ENCODE results near the gene SETD1B.
A peak's percentile ranks its signal among the peaks of the same experiment; 100 is the strongest.

The SETD1B gene

DNA sequence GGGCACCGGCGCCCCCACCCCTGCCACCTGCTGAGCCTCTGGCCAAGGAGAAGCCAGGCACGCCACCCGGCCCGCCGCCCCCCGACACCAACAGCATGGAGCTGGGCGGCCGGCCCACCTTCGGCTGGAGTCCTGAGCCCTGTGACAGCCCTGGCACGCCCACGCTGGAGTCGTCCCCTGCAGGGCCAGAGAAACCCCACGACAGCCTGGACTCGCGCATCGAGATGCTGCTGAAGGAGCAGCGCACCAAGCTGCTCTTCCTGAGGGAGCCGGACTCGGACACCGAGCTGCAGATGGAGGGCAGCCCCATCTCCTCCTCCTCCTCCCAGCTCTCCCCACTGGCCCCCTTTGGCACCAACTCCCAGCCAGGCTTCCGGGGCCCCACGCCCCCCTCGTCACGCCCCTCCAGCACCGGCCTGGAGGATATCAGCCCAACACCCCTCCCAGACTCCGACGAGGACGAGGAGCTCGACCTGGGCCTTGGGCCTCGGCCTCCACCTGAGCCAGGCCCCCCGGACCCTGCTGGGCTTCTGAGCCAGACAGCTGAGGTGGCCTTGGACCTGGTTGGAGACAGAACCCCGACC lies 6.5 kb downstream of the SETD1B start:
- no peak for DNase-seq

- no peak for DNase-seq
Observed at GRCh38 chr12:121810833-121811433, 7.1 kb downstream of the SETD1B start.

GRCh38 chr12:121811434-121812319 lies 7.9 kb downstream of the SETD1B start:
- peak; percentile 59 to 72 for DNase-seq

- peak in 1 of 2 donors; percentile 20 for DNase-seq
Observed at GRCh38 chr12:121812320-121812871, 8.6 kb downstream of the SETD1B start.

GRCh38 chr12:121812921-121813896 lies 9.4 kb downstream of the SETD1B start:
- no peak for DNase-seq

GRCh38 chr12:121813951-121814350 lies 10.1 kb downstream of the SETD1B start:
- DNase-seq: no peak

GRCh38 chr12:121814429-121815119 lies 10.8 kb downstream of the SETD1B start:
- no peak for DNase-seq

GRCh38 chr12:121815263-121815662 lies 11.5 kb downstream of the SETD1B start:
- no peak for DNase-seq

- DNase-seq: no peak
Observed at GRCh38 chr12:121816925-121817647, 13.3 kb downstream of the SETD1B start.

GRCh38 chr12:121817648-121818043 lies 13.8 kb downstream of the SETD1B start:
- DNase-seq: no peak

DNA sequence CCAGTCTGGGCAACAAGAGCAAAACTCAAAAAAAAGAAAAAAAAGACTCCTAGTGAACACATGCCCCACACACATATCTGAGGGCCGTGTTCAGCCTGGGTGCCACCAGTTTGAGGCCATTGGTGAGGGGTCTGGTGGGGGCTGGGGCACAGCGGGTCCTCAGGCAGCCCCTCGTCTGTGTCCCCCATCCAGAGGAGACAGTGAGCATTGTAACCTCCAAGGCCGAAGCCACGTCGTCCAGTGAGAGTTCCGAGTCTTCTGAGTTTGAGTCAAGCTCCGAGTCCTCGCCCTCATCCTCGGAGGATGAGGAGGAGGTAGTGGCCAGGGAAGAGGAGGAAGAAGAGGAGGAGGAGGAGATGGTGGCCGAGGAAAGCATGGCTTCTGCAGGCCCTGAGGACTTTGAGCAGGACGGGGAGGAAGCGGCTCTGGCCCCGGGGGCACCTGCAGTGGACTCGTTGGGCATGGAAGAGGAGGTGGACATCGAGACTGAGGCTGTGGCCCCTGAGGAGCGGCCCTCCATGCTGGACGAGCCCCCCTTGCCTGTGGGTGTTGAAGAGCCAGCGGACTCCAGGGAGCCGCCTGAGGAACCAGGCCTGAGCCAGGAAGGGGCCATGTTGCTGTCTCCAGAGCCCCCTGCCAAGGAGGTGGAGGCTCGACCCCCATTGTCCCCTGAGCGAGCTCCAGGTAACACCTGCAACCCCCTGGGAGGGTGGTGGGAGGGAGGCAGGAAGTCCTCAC lies 15.6 kb downstream of the SETD1B start:
- DNase-seq: no peak

DNA sequence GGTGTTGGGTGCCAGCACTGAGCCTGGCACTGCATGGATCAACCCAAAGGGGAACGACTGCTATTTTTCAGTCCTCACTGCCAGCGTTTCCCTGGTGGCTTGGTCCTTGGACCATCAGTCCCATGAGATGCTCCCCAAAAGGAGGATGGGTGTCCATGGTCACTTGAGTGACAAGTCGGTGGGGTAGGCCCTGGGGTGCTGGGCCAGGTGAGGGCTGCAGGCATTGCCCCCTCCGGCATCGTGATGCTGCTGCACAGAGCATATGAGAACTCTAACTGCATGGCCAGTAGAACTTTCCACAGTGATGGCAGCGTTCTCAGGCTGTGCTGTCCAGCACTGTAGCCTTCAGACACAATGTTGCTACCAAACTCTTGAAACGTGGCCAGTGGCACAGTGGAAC lies 16.2 kb downstream of the SETD1B start:
- DNase-seq: no peak

- no peak for DNase-seq
Observed at GRCh38 chr12:121822393-121823100, 18.7 kb downstream of the SETD1B start.

DNA sequence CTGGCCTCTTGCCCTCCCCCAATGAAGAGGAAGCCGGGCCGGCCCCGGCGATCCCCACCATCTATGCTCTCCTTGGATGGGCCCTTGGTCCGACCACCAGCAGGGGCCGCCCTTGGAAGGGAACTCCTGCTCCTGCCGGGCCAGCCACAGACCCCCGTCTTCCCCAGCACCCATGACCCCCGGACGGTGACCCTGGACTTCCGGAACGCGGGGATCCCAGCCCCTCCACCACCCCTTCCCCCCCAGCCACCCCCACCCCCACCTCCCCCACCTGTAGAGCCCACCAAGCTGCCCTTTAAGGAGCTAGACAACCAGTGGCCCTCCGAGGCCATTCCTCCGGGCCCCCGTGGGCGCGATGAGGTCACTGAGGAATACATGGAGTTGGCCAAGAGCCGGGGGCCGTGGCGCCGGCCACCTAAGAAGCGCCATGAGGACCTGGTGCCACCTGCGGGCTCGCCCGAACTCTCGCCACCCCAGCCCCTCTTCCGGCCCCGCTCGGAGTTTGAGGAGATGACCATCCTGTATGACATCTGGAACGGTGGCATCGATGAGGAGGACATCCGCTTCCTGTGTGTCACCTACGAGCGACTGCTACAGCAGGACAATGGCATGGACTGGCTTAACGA lies 19.4 kb downstream of the SETD1B start:
- DNase-seq: no peak

DNA sequence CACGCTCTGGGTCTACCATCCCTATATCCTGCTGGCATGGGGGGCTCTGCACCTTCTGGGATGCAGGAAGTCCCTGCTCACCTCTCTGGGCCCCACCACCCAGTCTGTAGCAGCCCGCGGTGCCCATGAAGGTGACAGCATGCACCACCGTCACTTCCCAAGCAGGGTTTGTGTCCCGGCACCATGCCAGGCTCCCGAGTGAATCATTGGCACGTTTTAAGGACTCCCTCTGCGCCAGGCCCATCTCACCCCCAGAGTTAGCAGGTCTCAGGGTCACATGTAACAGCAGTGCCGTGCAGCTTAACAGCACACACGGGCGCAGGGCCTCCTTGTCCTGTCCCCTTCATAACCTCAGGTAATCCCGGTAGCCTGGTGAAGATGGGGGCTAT lies 19.9 kb downstream of the SETD1B start:
- no peak for DNase-seq

- DNase-seq: no peak
Observed at GRCh38 chr12:121825041-121825523, 21.3 kb downstream of the SETD1B start.

DNA sequence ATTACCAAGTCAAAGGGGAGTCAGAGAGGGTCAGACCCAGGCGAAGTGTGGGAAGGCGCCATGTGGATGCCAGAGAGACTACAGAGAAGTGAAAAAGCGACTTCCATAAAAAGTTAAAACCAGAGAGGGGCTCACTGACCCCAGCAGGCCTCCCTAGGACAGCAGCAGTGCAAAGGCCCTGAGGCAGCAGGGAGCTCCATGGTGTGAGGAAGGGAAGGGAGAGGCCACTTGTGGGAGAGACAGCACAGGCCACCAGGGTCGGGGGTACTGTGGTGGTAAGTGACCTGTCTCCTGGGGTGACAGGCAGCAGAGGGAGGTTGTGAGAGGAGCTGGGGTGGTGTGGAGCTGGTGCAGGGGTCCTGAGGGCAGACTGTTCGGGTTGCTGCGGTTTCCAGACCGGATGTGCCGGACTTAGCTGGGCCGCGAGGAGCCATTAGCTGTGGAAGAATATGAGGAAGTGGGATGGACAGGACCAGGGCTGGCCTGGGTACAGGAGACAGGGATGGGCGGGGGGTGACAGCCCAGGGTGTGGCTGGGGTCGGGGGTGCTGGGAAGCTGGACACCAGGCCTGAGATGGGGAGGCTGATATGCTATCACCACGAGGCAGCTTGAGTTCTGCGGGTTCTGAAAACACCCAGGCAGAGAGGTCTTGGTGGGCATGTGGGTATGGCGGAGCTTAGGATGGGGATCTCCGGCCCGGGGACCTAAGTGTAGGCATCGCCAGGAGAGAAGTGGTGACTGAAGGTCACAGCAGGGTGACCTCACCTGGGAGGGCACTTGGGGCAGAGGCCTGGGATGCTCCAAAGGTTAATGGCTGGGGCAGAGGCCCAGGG lies 22.7 kb downstream of the SETD1B start:
- DNase-seq: no peak

Data from CD4-positive, alpha-beta T cell treated with Interleukin-4 for 1 hour (primary cell).